Neural cell (in vitro differentiated cells): ENCODE data around the gene KRT10.

Experiments used
- CTCF ChIP-seq: fragments of 450-650 bp; IDR thresholded peaks from 2 replicates; pipeline ENCODE4 v1.5.1; 2014; ENCODE audit warnings: antibody characterized with exemption, mild to moderate bottlenecking, moderate library complexity; ENCODE audit not compliant: poor library complexity, severe bottlenecking
- EZH2 ChIP-seq: fragments of 200-600, 300-800 bp; shearing (Covaris generic), sonication (generic); IDR thresholded peaks from 2 replicates; pipeline ENCODE4 v1.6.1; 2014; ENCODE audit warnings: antibody characterized with exemption, low read length, borderline replicate concordance, mild to moderate bottlenecking; ENCODE audit not compliant: insufficient read depth, poor library complexity, severe bottlenecking
- POLR2AphosphoS5 ChIP-seq: IDR thresholded peaks from 2 replicates; pipeline ENCODE4 v1.6.1; 2012
- RAD21 ChIP-seq: fragments of 450-650 bp; conservative IDR thresholded peaks from 2 replicates; pipeline ENCODE4 v1.6.1; 2014; ENCODE audit warnings: antibody characterized with exemption, mild to moderate bottlenecking, moderate library complexity
- REST ChIP-seq: IDR thresholded peaks from 2 replicates; pipeline ENCODE4 v1.6.1; 2012; ENCODE audit warnings: borderline replicate concordance

- no peak for TF ChIP-seq CTCF
- no peak for TF ChIP-seq EZH2
- peak; percentile 91 for TF ChIP-seq POLR2AphosphoS5
- no peak for TF ChIP-seq REST
- no peak for TF ChIP-seq RAD21
These were observed 3.5 kb downstream of the KRT10 start for GRCh38 chr17:40818733-40819527.
